IPS-NIHi7 (cell line): ENCODE measurements around the gene SAMM50.

Experiments
- DNase-seq: peaks from one replicate; pipeline ENCODE4 v3.0.0; 2012; ENCODE audit warnings: mixed read lengths; ENCODE audit errors: extremely low spot score

The SAMM50 gene

GRCh38 chr22:44028091-44028490 is 72.8 kb downstream of the SAMM50 start:
- DNase-seq = no peak

- DNase-seq = no peak
These were observed 73.8 kb downstream of the SAMM50 start for GRCh38 chr22:44029069-44029468.

- no peak for DNase-seq
These were observed 74.9 kb downstream of the SAMM50 start for GRCh38 chr22:44030051-44030701.

GRCh38 chr22:44030702-44031082 is 75.5 kb downstream of the SAMM50 start:
- no peak for DNase-seq

GRCh38 chr22:44031158-44031952 is 76.1 kb downstream of the SAMM50 start:
- DNase-seq = no peak

GRCh38 chr22:44032126-44032730 is 77.0 kb downstream of the SAMM50 start:
- no peak for DNase-seq

- DNase-seq = no peak
These were observed 78.0 kb downstream of the SAMM50 start for GRCh38 chr22:44033287-44033686.

GRCh38 chr22:44033694-44034093 is 78.5 kb downstream of the SAMM50 start:
- no peak for DNase-seq

GRCh38 chr22:44037519-44038375 is 82.5 kb downstream of the SAMM50 start:
- DNase-seq = no peak

GRCh38 chr22:44039566-44040171 is 84.4 kb downstream of the SAMM50 start:
- no peak for DNase-seq

- DNase-seq = no peak
These were observed 87.3 kb downstream of the SAMM50 start for GRCh38 chr22:44042249-44043218.

- no peak for DNase-seq
These were observed 89.9 kb downstream of the SAMM50 start for GRCh38 chr22:44045145-44045544.
